Small intestine (tissue), 7 donors: ENCODE measurements around the gene COX6A1. TPM values are rescaled to one million over a fixed set of nuclear protein-coding genes. Genes with fewer than 3 reads are reported as not detected.
"Not testable (repeated sequence)": the region's sequence is repeated elsewhere in the genome, so short reads cannot be mapped to it uniquely, and the experiment has no call there.

ENCODE experiments used
- DNase-seq, 2 donors: peaks; one replicate each; pipeline versions ENCODE4 v3.0.0 to v3.0.0-alpha.2; 2013
- FAIRE-seq: peaks from 2 replicates; lab custom pipeline; 2012; peaks lifted over from hg19 to GRCh38; lab: Jason Lieb, UNC
- H3K27ac ChIP-seq, 3 donors: one replicate each; pipeline ENCODE4 v1.5.1; 2013; ENCODE audit warnings: low read length in 2 of 3, mild to moderate bottlenecking in 2 of 3, control low read depth in 1 of 3, inconsistent platforms in 1 of 3, low read depth in 1 of 3, moderate library complexity in 1 of 3
- H3K27me3 ChIP-seq, 3 donors: one replicate each; pipeline ENCODE4 v1.6.1; 2013; ENCODE audit warnings: low read length in 3 of 3, inconsistent platforms in 1 of 3; ENCODE audit not compliant: control insufficient read depth in 3 of 3, insufficient read depth in 3 of 3
- H3K36me3 ChIP-seq, 3 donors: one replicate each; pipeline ENCODE4 v1.6.1; 2013; ENCODE audit warnings: low read length in 3 of 3, inconsistent platforms in 1 of 3, low read depth in 1 of 3, mild to moderate bottlenecking in 1 of 3, moderate library complexity in 1 of 3; ENCODE audit not compliant: control insufficient read depth in 3 of 3, insufficient read depth in 2 of 3
- H3K4me1 ChIP-seq, 3 donors: one replicate each; pipeline ENCODE4 v1.6.1; 2013; ENCODE audit warnings: low read length in 2 of 3, inconsistent platforms in 1 of 3, low read depth in 1 of 3, mild to moderate bottlenecking in 1 of 3, moderate library complexity in 1 of 3; ENCODE audit not compliant: control insufficient read depth in 3 of 3, insufficient read depth in 2 of 3
- H3K4me3 ChIP-seq, 3 donors: one replicate each; pipeline ENCODE4 v1.5.1; 2013; ENCODE audit warnings: low read length in 3 of 3, control low read depth in 1 of 3, inconsistent platforms in 1 of 3, low read depth in 1 of 3, mild to moderate bottlenecking in 1 of 3, moderate library complexity in 1 of 3
- H3K9me3 ChIP-seq, 2 donors: one replicate each; pipeline ENCODE4 v1.6.1; 2013; ENCODE audit warnings: low read depth in 1 of 2, low read length in 1 of 2; ENCODE audit not compliant: control insufficient read depth in 2 of 2, insufficient read depth in 1 of 2
- WGBS, 3 donors: extraction: QIAGEN DNeasy Blood & Tissue Kit; methylation state at CpG; one replicate each; pipeline ENCODE4 v1.1.7; 2013; 5-methylcytosine and 5-hydroxymethylcytosine counted together
- polyA plus RNA-seq, 4 donors: library from polyadenylated mRNA; stranded (reverse) in 3 of 4; unstranded in 1 of 4; fragments of 200-250 nt in 3 of 4; fragments of 120-200 nt in 1 of 4; gene quantifications; one replicate each; pipeline versions ENCODE4 v1.2.1 to v1.2.3, GENCODE V29; 2013
- donor health status: healthy with polysubstance abuse.
- donor health status: control.
- donor health status: control.
- donor health status: Bipolar disorder and iron deficiency.
- donor health status: healthy.

The COX6A1 gene
- polyA plus RNA-seq, 4 donors = 389 to 1,784 (median 1,396) TPM

- Histone ChIP-seq H3K36me3 (peaks cover 3 to 43% (median 12%) of the 10 kb centered on the region in 3 donors), H3K4me3 (no peak overlapping the region), H3K9me3 (no peaks in the 10 kb centered on the region), H3K27me3 (no peaks in the 10 kb centered on the region), H3K27ac (no peak overlapping the region), H3K4me1 (peaks cover under 1 to 20% (median 3%) of the 10 kb centered on the region in 3 donors)
- WGBS, 3 donors = 85 to 93% (median 92%) methylated on average over 4 of the region's 4 CpGs
- no peak for DNase-seq
- FAIRE-seq = no peak
Measured at GRCh38 chr12:120447992-120448391, 10.1 kb downstream of the COX6A1 start.

GRCh38 chr12:120452524-120452923 lies 14.6 kb downstream of the COX6A1 start:
- not testable (repeated sequence) for H3K9me3 ChIP-seq, FAIRE-seq, H3K27me3 ChIP-seq, H3K4me3 ChIP-seq
- 71 to 84% (median 72%) methylated on average over 5 of the region's 5 CpGs for WGBS, 3 donors
- Histone ChIP-seq H3K27ac (peak overlapping the region in 1 of 3 donors; percentile 21), H3K36me3 (peaks cover 11 to 69% (median 13%) of the 10 kb centered on the region in 3 donors), H3K4me1 (peaks cover 0 to 20% (median 3%) of the 10 kb centered on the region in 3 donors)
- DNase-seq = peak in 1 of 2 donors; percentile 33

- H3K36me3 ChIP-seq = peaks cover 11 to 70% (median 13%) of the 10 kb centered on the region in 3 donors
- FAIRE-seq (no peak), DNase-seq (peak; percentile 46 to 48)
- 53 to 71% (median 60%) methylated on average over 3 of the region's 3 CpGs for WGBS, 3 donors
- H3K4me3 ChIP-seq = no peak overlapping the region
- H3K27me3 ChIP-seq = no peaks in the 10 kb centered on the region
- H3K27ac ChIP-seq = peak overlapping the region in 2 of 3 donors; percentile 4 to 21
- H3K9me3 ChIP-seq = no peaks in the 10 kb centered on the region
- H3K4me1 ChIP-seq = peaks cover 0 to 15% (median 3%) of the 10 kb centered on the region in 3 donors
Measured at GRCh38 chr12:120453060-120453750, 15.3 kb downstream of the COX6A1 start.

- peak in 1 of 2 donors; percentile 39 for DNase-seq
- Histone ChIP-seq H3K36me3 (peaks cover 11 to 71% (median 13%) of the 10 kb centered on the region in 3 donors), H3K27ac (no peak overlapping the region), H3K27me3 (no peaks in the 10 kb centered on the region), H3K4me3 (no peak overlapping the region), H3K4me1 (peaks cover 0 to 15% (median 3%) of the 10 kb centered on the region in 3 donors), H3K9me3 (no peaks in the 10 kb centered on the region)
- 48 to 64% (median 48%) methylated on average over 4 of the region's 4 CpGs for WGBS, 3 donors
- no peak for FAIRE-seq
Measured at GRCh38 chr12:120453977-120454376, 16.1 kb downstream of the COX6A1 start.

GRCh38 chr12:120455302-120455701 lies 17.4 kb downstream of the COX6A1 start:
- WGBS, 3 donors = 84 to 91% (median 87%) methylated on average over 7 of the region's 7 CpGs
- Histone ChIP-seq H3K27me3 (no peaks in the 10 kb centered on the region), H3K9me3 (no peaks in the 10 kb centered on the region), H3K36me3 (peaks cover 16 to 68% (median 19%) of the 10 kb centered on the region in 3 donors), H3K4me3 (no peak overlapping the region), H3K4me1 (peaks cover 0 to 15% (median 3%) of the 10 kb centered on the region in 3 donors), H3K27ac (no peak overlapping the region)
- FAIRE-seq (no peak), DNase-seq (no peak)

GRCh38 chr12:120457133-120457532 lies 19.2 kb downstream of the COX6A1 start:
- WGBS, 3 donors = 87 to 89% (median 89%) methylated on average over 6 of the region's 6 CpGs
- no peak for FAIRE-seq
- peaks cover 16 to 68% (median 19%) of the 10 kb centered on the region in 3 donors for H3K36me3 ChIP-seq

GRCh38 chr12:120460157-120460556 lies 22.2 kb downstream of the COX6A1 start:
- Histone ChIP-seq H3K27me3 (no peaks in the 10 kb centered on the region), H3K4me3 (no peak overlapping the region), H3K4me1 (no peaks in the 10 kb centered on the region), H3K36me3 (peaks cover 30 to 67% (median 32%) of the 10 kb centered on the region in 3 donors), H3K9me3 (no peaks in the 10 kb centered on the region), H3K27ac (no peak overlapping the region)
- WGBS, 3 donors = 93 to 95% (median 95%) methylated on average over 3 of the region's 3 CpGs
- DNase-seq (no peak), FAIRE-seq (no peak)

More at GRCh38 chr12:120457133-120457532, 19.2 kb downstream of the COX6A1 start:
- H3K27me3 ChIP-seq = no peaks in the 10 kb centered on the region
- no peak overlapping the region for H3K4me3 ChIP-seq
- H3K9me3 ChIP-seq = no peaks in the 10 kb centered on the region
- H3K27ac ChIP-seq = no peak overlapping the region
- DNase-seq = no peak
- H3K4me1 ChIP-seq = peaks cover 0 to 15% (median 3%) of the 10 kb centered on the region in 3 donors

GRCh38 chr12:120462099-120462640 lies 24.3 kb downstream of the COX6A1 start:
- no peaks in the 10 kb centered on the region for H3K27me3 ChIP-seq
- no peak overlapping the region for H3K4me3 ChIP-seq
- H3K27ac ChIP-seq = no peak overlapping the region
- no peaks in the 10 kb centered on the region for H3K9me3 ChIP-seq
- WGBS, 3 donors = 78 to 87% (median 84%) methylated on average over 3 of the region's 3 CpGs
- DNase-seq (no peak), FAIRE-seq (no peak)
- peaks cover 25 to 64% (median 26%) of the 10 kb centered on the region in 3 donors for H3K36me3 ChIP-seq
- H3K4me1 ChIP-seq = no peaks in the 10 kb centered on the region
